NCI-H2171 (cell line): ENCODE results near the gene DTHD1.
A peak's percentile ranks its signal among the peaks of the same experiment; 100 is the strongest.

Experiments used
- DNase-seq: peaks from one replicate; lab custom pipeline; 2025; lab: John Stamatoyannopoulos, UW

Gene DTHD1

DNA sequence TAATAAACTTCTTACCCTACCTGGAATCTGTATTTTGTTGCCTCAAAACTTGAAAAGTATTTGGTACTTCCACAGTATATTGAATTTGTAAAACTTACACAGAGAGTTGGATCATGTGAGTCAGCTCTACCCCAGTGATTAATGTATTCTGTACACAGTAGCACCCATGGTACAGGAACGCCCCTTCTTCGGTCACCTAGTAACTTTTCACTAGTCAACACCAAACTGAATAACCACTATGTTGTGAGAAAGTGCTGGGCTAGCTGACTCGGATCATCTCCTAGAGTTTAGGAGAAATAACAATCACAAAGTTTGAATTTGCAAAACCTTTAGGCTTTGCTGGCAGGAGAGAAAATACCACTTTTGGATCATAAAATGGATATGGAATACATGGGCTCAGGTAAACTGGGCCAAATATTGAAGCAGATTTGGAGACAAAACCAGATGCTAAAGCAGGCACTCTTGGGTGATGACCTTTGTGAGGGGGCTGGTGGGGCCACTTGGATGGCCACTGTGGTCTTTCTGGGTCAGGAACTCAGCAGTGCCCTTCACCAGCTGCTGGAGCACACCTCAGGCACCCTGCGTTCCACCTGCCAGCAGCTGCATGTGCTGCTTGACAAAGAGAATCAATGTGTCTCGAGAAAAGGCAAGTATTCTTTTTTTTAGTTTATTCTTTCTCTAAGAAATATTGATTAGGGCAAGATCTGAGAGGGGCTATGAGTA, at the start of gene DTHD1:
Gene DTHD1 (plus strand): TSS at position 233 of the 723 bp plus-strand sequence. CDS start 143 bp downstream, at position 376.
- no peak for DNase-seq

- no peak for DNase-seq
Measured at GRCh38 chr4:36233567-36234266, 47.7 kb upstream of the DTHD1 start.

GRCh38 chr4:36235306-36235705, 46.1 kb upstream of the DTHD1 start:
- no peak for DNase-seq

- DNase-seq, result no peak
Measured at GRCh38 chr4:36236159-36236558, 45.3 kb upstream of the DTHD1 start.

DNA sequence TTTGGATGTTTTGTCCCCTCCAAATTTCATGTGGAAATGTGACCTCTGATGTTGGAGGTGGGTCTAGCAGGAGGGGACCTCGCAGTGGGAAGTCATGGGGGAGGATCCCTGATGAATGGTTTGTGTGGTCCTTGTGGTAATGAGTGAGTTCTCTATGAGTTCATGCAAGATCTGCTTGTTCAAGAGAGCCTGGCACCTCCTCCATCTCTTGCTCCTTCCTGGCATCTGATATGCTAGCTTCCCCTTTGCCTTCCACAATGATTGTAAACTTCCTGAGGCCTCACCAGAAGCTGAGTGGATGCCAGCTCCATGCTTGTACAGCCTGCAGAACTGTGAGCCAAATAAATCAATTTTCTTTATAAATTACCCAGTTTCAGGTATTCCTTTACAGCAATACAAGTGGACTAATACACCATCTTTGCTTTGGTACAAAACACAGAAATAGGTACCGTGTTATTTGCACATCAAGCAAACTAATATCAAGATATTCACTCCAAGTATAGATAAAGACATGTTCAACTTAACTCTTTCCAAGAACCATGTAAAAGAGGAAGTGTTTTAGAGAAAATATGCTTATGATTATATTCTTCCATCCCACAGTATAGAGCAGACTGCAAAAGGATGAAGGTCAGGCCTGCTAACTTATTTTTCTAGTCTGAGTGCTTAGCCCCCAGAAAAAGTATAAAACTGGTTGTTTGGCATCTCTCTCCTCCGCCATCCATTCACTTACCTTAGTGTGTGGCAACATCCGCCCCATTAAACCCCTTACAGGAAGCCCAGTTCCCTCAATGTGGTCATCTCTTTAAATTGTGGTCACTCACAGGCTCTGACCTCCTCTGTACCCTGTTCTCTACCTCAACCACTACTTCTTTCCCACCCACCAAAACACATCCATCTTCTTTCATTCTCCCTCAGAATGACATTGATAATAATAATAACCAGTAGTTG, 43.8 kb upstream of the DTHD1 start:
- no peak for DNase-seq

- no peak for DNase-seq
Measured at GRCh38 chr4:36241771-36242170, 39.6 kb upstream of the DTHD1 start.

- no peak for DNase-seq
Measured at GRCh38 chr4:36242629-36243354, 38.6 kb upstream of the DTHD1 start.

GRCh38 chr4:36243355-36244256, 37.8 kb upstream of the DTHD1 start:
- DNase-seq, result peak; percentile 12

- no peak for DNase-seq
Measured at GRCh38 chr4:36244257-36245082, 36.9 kb upstream of the DTHD1 start, which contains the start of gene ARAP2. ARAP2 (minus strand) TSS chr4:36244514; CDS start chr4:36229486, 15,028 bp downstream.

DNA sequence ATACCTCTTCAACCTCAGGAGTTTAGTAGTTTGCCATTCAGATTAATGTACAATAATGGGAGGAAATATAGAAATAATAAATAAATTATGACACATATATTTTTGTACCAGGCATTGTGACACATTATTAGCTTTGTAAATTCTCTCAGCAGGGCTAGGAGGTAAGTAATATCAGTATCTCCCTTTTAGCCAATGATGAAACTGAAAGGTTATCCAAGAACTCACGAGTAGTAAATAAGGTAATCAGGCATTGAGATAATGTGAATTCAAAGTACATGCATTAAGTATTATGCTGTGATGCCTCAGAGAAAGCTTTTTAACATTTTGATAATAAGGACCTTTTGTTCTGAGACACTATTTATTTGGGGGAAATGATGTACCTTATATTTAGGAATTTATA, 31.8 kb upstream of the DTHD1 start:
- DNase-seq, result no peak

- DNase-seq, result no peak
Measured at GRCh38 chr4:36251983-36252382, 29.4 kb upstream of the DTHD1 start.

GRCh38 chr4:36254371-36254770, 27.0 kb upstream of the DTHD1 start:
- DNase-seq, result no peak

GRCh38 chr4:36255577-36255976, 25.8 kb upstream of the DTHD1 start:
- DNase-seq, result no peak

- DNase-seq, result no peak
Measured at GRCh38 chr4:36256398-36256891, 25.0 kb upstream of the DTHD1 start.

GRCh38 chr4:36260731-36261130, 20.7 kb upstream of the DTHD1 start:
- no peak for DNase-seq

DNA sequence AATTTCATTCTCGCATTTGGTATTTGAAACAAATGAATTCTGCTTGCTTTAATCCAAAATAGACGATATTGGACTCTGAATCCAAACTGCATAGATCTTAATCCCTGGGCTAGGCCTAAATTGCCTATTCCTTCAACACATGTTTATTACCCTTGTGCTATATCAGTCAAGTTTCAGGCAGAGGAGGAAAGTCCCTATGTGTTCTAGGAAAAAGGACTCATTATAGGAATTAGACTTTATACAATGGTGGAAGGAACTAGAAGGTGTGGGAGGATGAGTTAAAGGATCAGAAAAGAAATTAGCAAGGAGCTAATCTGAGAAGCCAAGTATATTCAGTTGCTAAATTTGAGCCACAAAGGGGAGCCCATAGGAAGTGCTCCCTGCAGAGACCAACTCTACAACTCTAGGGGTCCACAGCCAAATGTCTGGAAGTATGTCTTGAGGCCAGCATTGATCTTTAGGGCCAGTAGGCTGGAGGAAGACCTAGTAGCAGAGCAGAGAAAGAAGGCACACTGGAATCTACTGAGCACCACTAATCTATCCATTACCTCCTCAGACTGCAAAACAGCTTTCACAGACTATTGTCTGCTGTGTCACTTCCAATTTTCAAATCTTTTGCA, 17.1 kb upstream of the DTHD1 start:
- no peak for DNase-seq

DNA sequence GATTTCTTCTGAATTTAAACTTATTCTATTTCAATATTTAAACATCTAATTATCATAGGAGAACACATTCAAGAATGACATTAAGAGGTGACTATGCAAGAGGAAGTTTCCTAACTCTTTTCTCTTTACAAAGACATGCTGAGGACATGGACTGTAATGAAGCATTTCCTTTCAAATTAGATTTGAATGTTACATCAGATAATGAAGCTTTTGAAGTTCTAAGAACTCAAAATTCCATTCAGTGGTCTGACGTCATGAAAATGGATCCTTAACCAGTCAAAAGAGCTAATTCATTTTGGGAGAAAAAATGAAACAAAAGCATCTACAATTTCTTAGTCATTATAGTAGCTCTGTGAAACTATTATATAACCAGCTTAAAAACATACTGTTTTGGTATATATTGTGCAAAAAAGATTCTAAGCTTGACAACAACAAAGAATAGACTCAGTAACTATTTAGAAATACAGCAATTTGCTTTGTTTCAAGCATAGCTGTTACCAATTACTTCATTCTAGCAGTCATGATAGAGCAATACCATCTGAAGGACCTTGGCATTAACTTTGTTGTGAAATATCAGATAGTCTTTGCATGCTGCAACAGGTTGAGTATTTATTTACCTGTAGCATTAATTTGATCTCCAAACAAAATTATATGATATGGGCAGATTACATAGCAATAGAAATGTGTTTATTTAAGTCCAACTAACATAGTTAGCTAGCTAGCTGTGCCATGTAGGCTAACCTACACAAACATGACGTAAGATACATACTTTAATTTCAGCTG, 13.7 kb upstream of the DTHD1 start:
- no peak for DNase-seq

GRCh38 chr4:36269101-36269500, 12.3 kb upstream of the DTHD1 start:
- DNase-seq, result no peak
